Measurements from ENCODE around the gene TRUB2. TPM values are rescaled to one million over a fixed set of nuclear protein-coding genes. Genes with fewer than 3 reads are reported as not detected.

TRUB2 gene
- total and polyA plus RNA-seq, 2 of the 13 experiments (the other 11 are each of a cell fraction or from before 2014, with no cell fraction given), result 22.3 to 41.2 TPM

GRCh38 chr9:128296340-128297220 is 25.7 kb downstream of the TRUB2 start (continued):
- TF ChIP-seq ZNF512B (CRISPR knock-in tag; IDR thresholded peaks at IDR 0.05; ENCODE audit: borderline replicate concordance) (no peak), GMEB1 (CRISPR knock-in tag; IDR thresholded peaks at IDR 0.05; ENCODE audit: borderline replicate concordance) (no peak; the same call in 1 of the 2 replicates), TBX3 (IDR thresholded peaks at IDR 0.05; ENCODE audit: borderline replicate concordance) (0 out of 2 replicates have a peak, but pooled peaks have one; percentile 8), ZNF225 (CRISPR knock-in tag; IDR thresholded peaks at IDR 0.05) (no peak), ZFYVE20 (CRISPR knock-in tag; IDR thresholded peaks at IDR 0.05; ENCODE audit: borderline replicate concordance, low read depth) (no peak), ZNF264 (CRISPR knock-in tag; IDR thresholded peaks at IDR 0.05) (0 out of 2 replicates have a peak, but pooled peaks have one; percentile 27), ZNF607 (CRISPR knock-in tag; IDR thresholded peaks at IDR 0.05; ENCODE audit: borderline replicate concordance) (no peak; the same call in 1 of the 2 replicates), ZBTB43 (CRISPR knock-in tag; conservative IDR thresholded peaks at IDR 0.05) (0 out of 2 replicates have a peak, but pooled peaks have one; percentile 43), EHMT2 (IDR thresholded peaks at IDR 0.05; ENCODE audit: borderline replicate concordance, low read depth, low read length) (no peak), NCOA2 (CRISPR knock-in tag; IDR thresholded peaks at IDR 0.05) (peak; percentile 19; the same call in 1 of the 2 replicates), STAG1 (CRISPR knock-in tag; IDR thresholded peaks at IDR 0.05) (no peak), ZNF678 (CRISPR knock-in tag; IDR thresholded peaks at IDR 0.05) (no peak), POGZ (CRISPR knock-in tag; IDR thresholded peaks at IDR 0.05) (no peak), PAX8 (CRISPR knock-in tag; IDR thresholded peaks at IDR 0.05; ENCODE audit: borderline replicate concordance) (no peak), ZSCAN20 (CRISPR knock-in tag; IDR thresholded peaks at IDR 0.05; ENCODE audit: borderline replicate concordance) (no peak), ZNF687 (CRISPR knock-in tag; IDR thresholded peaks at IDR 0.05) (no peak), ZNF230 (CRISPR knock-in tag; IDR thresholded peaks at IDR 0.05) (no peak), KLF11 (CRISPR knock-in tag; IDR thresholded peaks at IDR 0.05) (no peak), HOXA3 (CRISPR knock-in tag; IDR thresholded peaks at IDR 0.05) (peak; percentile 62; the same call in 1 of the 2 replicates)
